Stomach (tissue), 9 donors: ENCODE results near the gene DIABLO. TPM values are rescaled to one million over a fixed set of nuclear protein-coding genes. Genes with fewer than 3 reads are reported as not detected.

ENCODE experiments used
- DNase-seq, 2 donors: peaks; one replicate each; pipeline versions ENCODE4 v3.0.0 to v3.0.0-alpha.2; 2013 to 2019
- H3K27ac ChIP-seq, 5 donors: fragments of 200-600 bp in 4 of 5; sonication (generic) in 4 of 5; one replicate each; pipeline ENCODE4 v1.5.1; 2013 to 2019; ENCODE audit warnings: mild to moderate bottlenecking in 1 of 5, moderate library complexity in 1 of 5
- H3K27me3 ChIP-seq, 3 donors: fragments of 200-600 bp; sonication (generic); one replicate each; pipeline ENCODE4 v1.5.1; 2017 to 2019; ENCODE audit warnings: mixed run types in 1 of 3
- H3K36me3 ChIP-seq, 4 donors: fragments of 200-600 bp; sonication (generic); 1 replicate in 3 of 4; 2 replicates in 1 of 4; pipeline ENCODE4 v1.5.1; 2016 to 2019
- H3K4me1 ChIP-seq, 4 donors: fragments of 200-600 bp; sonication (generic); one replicate each; pipeline ENCODE4 v1.5.1; 2016 to 2019
- H3K4me3 ChIP-seq, 4 donors: fragments of 200-600 bp; sonication (generic) in 3 of 4; one replicate each; pipeline ENCODE4 v1.5.1; 2016 to 2019; ENCODE audit warnings: mild to moderate bottlenecking in 1 of 4
- H3K9me3 ChIP-seq, 4 donors: fragments of 200-600 bp; sonication (generic); one replicate each; pipeline ENCODE4 v1.5.1; 2016 to 2019
- EP300 ChIP-seq: sonication (generic); formaldehyde crosslinking; IDR thresholded peaks from one replicate; pipeline ENCODE4 v1.6.1; 2017; ENCODE audit warnings: antibody characterized with exemption
- POLR2A ChIP-seq, 4 donors: fragments of 450-650 bp; IDR thresholded peaks; one replicate each; pipeline ENCODE4 v1.6.1; 2016; ENCODE audit warnings: antibody characterized with exemption in 4 of 4, control low read depth in 2 of 4, mild to moderate bottlenecking in 1 of 4, moderate library complexity in 1 of 4
- POLR2AphosphoS5 ChIP-seq, 3 donors: sonication (generic); formaldehyde crosslinking; IDR thresholded peaks; one replicate each; pipeline ENCODE4 v1.6.1; 2016; ENCODE audit warnings: antibody characterized with exemption in 3 of 3
- WGBS, 5 donors: extraction: QIAGEN DNeasy Blood & Tissue Kit in 3 of 5; methylation state at CpG; one replicate each; pipeline versions ENCODE4 v1.1.5 to v1.1.7; 2013 to 2018; 5-methylcytosine and 5-hydroxymethylcytosine counted together
- intact Hi-C: fragments of 100-400 bp; cut with DNase I; formaldehyde crosslinking; loops from one replicate; pipeline ENCODE4 v1.15.1; 2023; ENCODE audit warnings: low total_unique reads
- polyA plus RNA-seq, 3 donors: library from polyadenylated mRNA; stranded (reverse); fragments of 200-250 nt; gene quantifications; one replicate each; pipeline ENCODE4 v1.2.3, GENCODE V29; 2013
- total RNA-seq, 5 donors: library from RNA; depleted of rRNA; stranded (reverse); fragments of >200 nt; gene quantifications; one replicate each; pipeline versions ENCODE4 v1.1.0 to v1.2.3, GENCODE V29; 2014 to 2016
- TF ChIP-seq, protein P1 (sequence below), 7 experiments: fragments of 450-650 bp in 4 of 7; fragments of 200-600 bp in 3 of 7; sonication (generic) in 3 of 7; IDR thresholded peaks; one replicate each; pipeline ENCODE4 v1.5.1; 2016 to 2019; ENCODE audit warnings: antibody characterized with exemption in 7 of 7, control low read depth in 2 of 7, mild to moderate bottlenecking in 1 of 7
- donor health status: healthy with polysubstance abuse.
- donor health status: Bipolar disorder and iron deficiency.
- donor health status: healthy.

Gene DIABLO
- total and polyA plus RNA-seq, 8 donors, result 11.9 to 62.2 (median 44.3) TPM

DNA sequence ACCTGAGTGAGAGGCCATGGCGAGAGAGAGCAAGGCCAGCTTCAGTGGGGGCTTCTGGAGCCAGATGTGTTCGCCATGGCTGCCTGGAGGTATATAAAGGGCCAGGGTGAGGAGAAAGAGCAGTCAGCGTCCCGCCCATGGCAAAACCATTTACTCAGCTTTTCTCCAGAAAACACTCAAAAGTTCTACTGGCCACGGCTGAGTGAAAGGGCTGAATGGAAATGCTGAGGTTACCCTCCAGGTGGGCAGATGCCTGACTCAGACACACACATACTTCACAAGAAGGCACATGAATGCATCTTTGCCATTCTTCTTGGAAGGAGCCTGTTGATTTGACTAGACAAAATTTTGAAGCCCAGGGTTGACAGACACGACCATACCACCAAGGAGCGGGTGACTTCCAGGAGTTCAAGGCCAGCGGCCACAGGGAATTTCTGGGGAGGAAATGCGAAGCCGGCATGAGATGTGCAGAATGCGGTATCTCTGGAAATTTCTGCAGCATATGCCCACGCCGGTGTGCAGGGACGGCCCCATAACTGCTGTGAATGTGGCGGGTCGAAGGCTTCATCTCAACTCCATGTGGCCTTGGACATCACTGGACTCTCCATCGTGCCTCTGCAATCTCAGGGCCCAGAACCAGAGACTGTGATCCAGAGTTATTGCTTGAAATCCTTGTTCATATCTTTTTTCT is 51.6 kb downstream of the DIABLO start, which contains the start of gene IL31:
TSS of gene IL31 (minus strand) at position 67 of the 691 bp plus-strand sequence. CDS start at position 18, 49 bp downstream.
- 88 to 91% (median 89%) methylated on average over 17 of the region's 17 CpGs for WGBS, 5 donors
- Histone ChIP-seq H3K36me3 (no peaks in the 10 kb centered on the region), H3K4me3 (no peak within 1 kb of the TSS), H3K4me1 (no peaks in the 10 kb centered on the region), H3K27ac (no peak within 1 kb of the TSS), H3K27me3 (peaks cover 0 to 13% (median 0%) of the 10 kb centered on the region in 3 donors), H3K9me3 (no peaks in the 10 kb centered on the region)
- TF ChIP-seq EP300, result no peak
- TF ChIP-seq POLR2AphosphoS5 (IDR thresholded peaks at IDR 0.05), result no peak
- TF ChIP-seq, protein P1, sequence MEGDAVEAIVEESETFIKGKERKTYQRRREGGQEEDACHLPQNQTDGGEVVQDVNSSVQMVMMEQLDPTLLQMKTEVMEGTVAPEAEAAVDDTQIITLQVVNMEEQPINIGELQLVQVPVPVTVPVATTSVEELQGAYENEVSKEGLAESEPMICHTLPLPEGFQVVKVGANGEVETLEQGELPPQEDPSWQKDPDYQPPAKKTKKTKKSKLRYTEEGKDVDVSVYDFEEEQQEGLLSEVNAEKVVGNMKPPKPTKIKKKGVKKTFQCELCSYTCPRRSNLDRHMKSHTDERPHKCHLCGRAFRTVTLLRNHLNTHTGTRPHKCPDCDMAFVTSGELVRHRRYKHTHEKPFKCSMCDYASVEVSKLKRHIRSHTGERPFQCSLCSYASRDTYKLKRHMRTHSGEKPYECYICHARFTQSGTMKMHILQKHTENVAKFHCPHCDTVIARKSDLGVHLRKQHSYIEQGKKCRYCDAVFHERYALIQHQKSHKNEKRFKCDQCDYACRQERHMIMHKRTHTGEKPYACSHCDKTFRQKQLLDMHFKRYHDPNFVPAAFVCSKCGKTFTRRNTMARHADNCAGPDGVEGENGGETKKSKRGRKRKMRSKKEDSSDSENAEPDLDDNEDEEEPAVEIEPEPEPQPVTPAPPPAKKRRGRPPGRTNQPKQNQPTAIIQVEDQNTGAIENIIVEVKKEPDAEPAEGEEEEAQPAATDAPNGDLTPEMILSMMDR (IDR thresholded peaks at IDR 0.05), result no peak
- TF ChIP-seq POLR2A (IDR thresholded peaks at IDR 0.05), result no peak
- no peak for DNase-seq
- intact Hi-C loops, result no loop called here

- Histone ChIP-seq H3K4me1 (no peaks in the 10 kb centered on the region), H3K27me3 (peaks cover 0 to 13% (median 0%) of the 10 kb centered on the region in 3 donors), H3K9me3 (no peaks in the 10 kb centered on the region), H3K4me3 (no peak overlapping the region), H3K36me3 (no peaks in the 10 kb centered on the region), H3K27ac (no peak overlapping the region)
- DNase-seq, result no peak
- TF ChIP-seq EP300, result no peak
- no peak for TF ChIP-seq POLR2AphosphoS5 (IDR thresholded peaks at IDR 0.05)
- no peak for TF ChIP-seq POLR2A (IDR thresholded peaks at IDR 0.05)
- TF ChIP-seq, protein P1 (IDR thresholded peaks at IDR 0.05), result no peak
- intact Hi-C loops, result no loop called here
- WGBS, 5 donors, result 60 to 73% (median 68%) methylated on average over 15 to 17 of the region's 17 CpGs
Observed at GRCh38 chr12:122172262-122172939, 53.5 kb downstream of the DIABLO start.

DNA sequence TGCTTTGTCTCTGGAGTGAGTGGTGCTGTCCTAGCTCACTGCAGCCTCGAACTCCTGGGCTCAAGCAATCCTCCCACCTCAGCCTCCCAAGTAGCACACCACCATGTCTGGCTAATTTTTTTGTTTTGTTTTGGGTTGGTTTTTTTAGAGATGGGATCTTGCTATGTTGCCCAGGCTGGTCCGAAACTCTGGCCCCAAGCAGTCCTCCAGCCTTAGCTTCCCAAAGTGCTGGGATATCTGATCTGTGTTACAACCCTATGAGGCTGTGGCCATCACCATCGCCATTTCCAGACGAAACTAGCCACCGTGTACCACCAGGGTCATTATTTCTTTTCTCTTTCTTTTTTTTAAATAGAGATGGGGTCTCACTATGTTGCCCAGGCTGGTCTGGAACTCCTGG is 54.5 kb downstream of the DIABLO start:
- 90 to 95% (median 91%) methylated on average over 5 of the region's 5 CpGs for WGBS, 5 donors
- TF ChIP-seq POLR2A (IDR thresholded peaks at IDR 0.05) (no peak), POLR2AphosphoS5 (IDR thresholded peaks at IDR 0.05) (no peak)
- TF ChIP-seq, protein P1 (IDR thresholded peaks at IDR 0.05), result no peak
- no peak overlapping the region for H3K27ac ChIP-seq
- no peaks in the 10 kb centered on the region for H3K9me3 ChIP-seq
- H3K36me3 ChIP-seq, result no peaks in the 10 kb centered on the region
- DNase-seq, result no peak
- peaks cover 0 to 14% (median 0%) of the 10 kb centered on the region in 3 donors for H3K27me3 ChIP-seq
- no peak overlapping the region for H3K4me3 ChIP-seq
- H3K4me1 ChIP-seq, result no peaks in the 10 kb centered on the region
- intact Hi-C loops, result no loop called here

GRCh38 chr12:122168492-122168891 is 57.4 kb downstream of the DIABLO start:
- WGBS, 5 donors, result 89 to 100% (median 91%) methylated on average over 3 of the region's 3 CpGs
- TF ChIP-seq EP300, result no peak
- TF ChIP-seq POLR2AphosphoS5 (IDR thresholded peaks at IDR 0.05), result no peak
- TF ChIP-seq POLR2A (IDR thresholded peaks at IDR 0.05), result no peak
- TF ChIP-seq, protein P1 (IDR thresholded peaks at IDR 0.05), result no peak

More at GRCh38 chr12:122168492-122168891, 57.4 kb downstream of the DIABLO start:
- no peak for DNase-seq
- H3K4me1 ChIP-seq, result no peaks in the 10 kb centered on the region
- H3K4me3 ChIP-seq, result no peak overlapping the region
- H3K27ac ChIP-seq, result no peak overlapping the region
- no peaks in the 10 kb centered on the region for H3K36me3 ChIP-seq
- H3K9me3 ChIP-seq, result no peaks in the 10 kb centered on the region
- intact Hi-C loops, result no loop called here
- peaks cover 0 to 17% (median 0%) of the 10 kb centered on the region in 3 donors for H3K27me3 ChIP-seq
